Measurements from ENCODE around the gene RAB4A.

The RAB4A gene

GRCh38 chr1:229334716-229335115 lies 63.8 kb downstream of the RAB4A start:
- DNase-seq (ENCODE audit: low spot score in 2 of 2) = no peak
- peaks cover 8% of the 10 kb centered on the region for H3K36me3 Mint-ChIP-seq
- H3K27ac Mint-ChIP-seq = no peak overlapping the region
- H3K4me3 Mint-ChIP-seq = no peak overlapping the region
- no peaks in the 10 kb centered on the region for H3K27me3 Mint-ChIP-seq
- ATAC-seq (ENCODE audit: low read depth) = no peak
- peaks cover 3% of the 10 kb centered on the region for H3K9me3 Mint-ChIP-seq
- peaks cover 20% of the 10 kb centered on the region for H3K4me1 Mint-ChIP-seq

GRCh38 chr1:229336345-229336744 lies 65.4 kb downstream of the RAB4A start:
- H3K4me1 Mint-ChIP-seq = peaks cover 27% of the 10 kb centered on the region
- peaks cover 8% of the 10 kb centered on the region for H3K36me3 Mint-ChIP-seq
- ATAC-seq (ENCODE audit: low read depth) (no peak), DNase-seq (ENCODE audit: low spot score in 2 of 2) (no peak)
- H3K27me3 Mint-ChIP-seq = no peaks in the 10 kb centered on the region
- H3K9me3 Mint-ChIP-seq = peaks cover 3% of the 10 kb centered on the region
- H3K27ac Mint-ChIP-seq = no peak overlapping the region
- H3K4me3 Mint-ChIP-seq = no peak overlapping the region

- DNase-seq (ENCODE audit: low spot score in 2 of 2) (no peak), ATAC-seq (ENCODE audit: low read depth) (no peak)
- Mint-ChIP-seq H3K4me1 (peaks cover 36% of the 10 kb centered on the region), H3K9me3 (peaks cover 3% of the 10 kb centered on the region), H3K36me3 (peaks cover 8% of the 10 kb centered on the region), H3K27me3 (no peaks in the 10 kb centered on the region), H3K4me3 (no peak overlapping the region), H3K27ac (peak overlapping the region; percentile 9)
Observed at GRCh38 chr1:229339086-229339485, 68.2 kb downstream of the RAB4A start.

- peaks cover 5% of the 10 kb centered on the region for H3K36me3 Mint-ChIP-seq
- no peak overlapping the region for H3K4me3 Mint-ChIP-seq
- DNase-seq (ENCODE audit: low spot score in 2 of 2) = no peak
- H3K4me1 Mint-ChIP-seq = peaks cover 36% of the 10 kb centered on the region
- ATAC-seq (ENCODE audit: low read depth) = no peak
- H3K9me3 Mint-ChIP-seq = no peaks in the 10 kb centered on the region
- peak overlapping the region; percentile 9 for H3K27ac Mint-ChIP-seq
- H3K27me3 Mint-ChIP-seq = no peaks in the 10 kb centered on the region
Observed at GRCh38 chr1:229339520-229339919, 68.6 kb downstream of the RAB4A start.

- DNase-seq (ENCODE audit: low spot score in 2 of 2) (no peak), ATAC-seq (ENCODE audit: low read depth) (no peak)
- H3K9me3 Mint-ChIP-seq = no peaks in the 10 kb centered on the region
- peaks cover 36% of the 10 kb centered on the region for H3K4me1 Mint-ChIP-seq
- peaks cover 2% of the 10 kb centered on the region for H3K27me3 Mint-ChIP-seq
- peak overlapping the region; percentile 63 for H3K4me3 Mint-ChIP-seq
- no peaks in the 10 kb centered on the region for H3K36me3 Mint-ChIP-seq
- H3K27ac Mint-ChIP-seq = no peak overlapping the region
Observed at GRCh38 chr1:229340496-229340895, 69.6 kb downstream of the RAB4A start.

- H3K4me1 Mint-ChIP-seq = peaks cover 34% of the 10 kb centered on the region
- ATAC-seq (ENCODE audit: low read depth) = peak; percentile 75
- H3K9me3 Mint-ChIP-seq = no peaks in the 10 kb centered on the region
- H3K36me3 Mint-ChIP-seq = no peaks in the 10 kb centered on the region
- peak; percentile 79 to 83 for DNase-seq (ENCODE audit: low spot score in 2 of 2)
- peak overlapping the region; percentile 87 for H3K4me3 Mint-ChIP-seq
- H3K27ac Mint-ChIP-seq = peak overlapping the region; percentile 82
- H3K27me3 Mint-ChIP-seq = peaks cover 9% of the 10 kb centered on the region
Observed at GRCh38 chr1:229341774-229342655, 71.1 kb downstream of the RAB4A start.

- H3K4me1 Mint-ChIP-seq = peaks cover 30% of the 10 kb centered on the region
- peak within 1 kb of the TSS; percentile 82 for H3K27ac Mint-ChIP-seq
- DNase-seq (ENCODE audit: low spot score in 2 of 2) (peak in 1 of 2 donors; percentile 67), ATAC-seq (ENCODE audit: low read depth) (peak; percentile 52)
- peak within 1 kb of the TSS; percentile 87 for H3K4me3 Mint-ChIP-seq
- H3K9me3 Mint-ChIP-seq = no peaks in the 10 kb centered on the region
- no peaks in the 10 kb centered on the region for H3K36me3 Mint-ChIP-seq
- peaks cover 11% of the 10 kb centered on the region for H3K27me3 Mint-ChIP-seq
Observed at GRCh38 chr1:229342656-229343569, 72.0 kb downstream of the RAB4A start, which contains the start of gene CCSAP. TSS of gene CCSAP (minus strand) at chr1:229343047. CDS start at chr1:229342465, 582 bp downstream.

- Mint-ChIP-seq H3K27ac (no peak overlapping the region), H3K9me3 (no peaks in the 10 kb centered on the region), H3K4me3 (peak overlapping the region; percentile 50), H3K36me3 (no peaks in the 10 kb centered on the region), H3K27me3 (peaks cover 11% of the 10 kb centered on the region), H3K4me1 (peaks cover 21% of the 10 kb centered on the region)
- DNase-seq (ENCODE audit: low spot score in 2 of 2) (no peak), ATAC-seq (ENCODE audit: low read depth) (no peak)
Observed at GRCh38 chr1:229344139-229344538, 73.2 kb downstream of the RAB4A start.

GRCh38 chr1:229344937-229345684 lies 74.2 kb downstream of the RAB4A start:
- peak overlapping the region; percentile 35 for H3K4me3 Mint-ChIP-seq
- ATAC-seq (ENCODE audit: low read depth) (no peak), DNase-seq (ENCODE audit: low spot score in 2 of 2) (no peak)
- no peak overlapping the region for H3K27ac Mint-ChIP-seq
- no peaks in the 10 kb centered on the region for H3K9me3 Mint-ChIP-seq
- H3K36me3 Mint-ChIP-seq = no peaks in the 10 kb centered on the region
- H3K4me1 Mint-ChIP-seq = peaks cover 15% of the 10 kb centered on the region
- H3K27me3 Mint-ChIP-seq = peaks cover 11% of the 10 kb centered on the region

- Mint-ChIP-seq H3K27me3 (peaks cover 16% of the 10 kb centered on the region), H3K4me3 (no peak overlapping the region), H3K4me1 (peaks cover 5% of the 10 kb centered on the region)
Observed at GRCh38 chr1:229347528-229347927, 76.6 kb downstream of the RAB4A start.

GRCh38 chr1:229349463-229350385 lies 78.8 kb downstream of the RAB4A start:
- DNase-seq (ENCODE audit: low spot score in 2 of 2) (no peak), ATAC-seq (ENCODE audit: low read depth) (no peak)
- no peaks in the 10 kb centered on the region for H3K4me1 Mint-ChIP-seq
- no peak overlapping the region for H3K27ac Mint-ChIP-seq
- H3K36me3 Mint-ChIP-seq = no peaks in the 10 kb centered on the region
- H3K27me3 Mint-ChIP-seq = peaks cover 20% of the 10 kb centered on the region
- no peak overlapping the region for H3K4me3 Mint-ChIP-seq
- peaks cover 2% of the 10 kb centered on the region for H3K9me3 Mint-ChIP-seq

More at GRCh38 chr1:229347528-229347927, 76.6 kb downstream of the RAB4A start:
- Mint-ChIP-seq H3K36me3 (no peaks in the 10 kb centered on the region), H3K9me3 (no peaks in the 10 kb centered on the region), H3K27ac (no peak overlapping the region)
- ATAC-seq (ENCODE audit: low read depth) (no peak), DNase-seq (ENCODE audit: low spot score in 2 of 2) (no peak)

GRCh38 chr1:229352975-229353374 lies 82.1 kb downstream of the RAB4A start:
- no peak overlapping the region for H3K4me3 Mint-ChIP-seq
- no peaks in the 10 kb centered on the region for H3K36me3 Mint-ChIP-seq
- no peaks in the 10 kb centered on the region for H3K4me1 Mint-ChIP-seq
- H3K27ac Mint-ChIP-seq = no peak overlapping the region
- ATAC-seq (ENCODE audit: low read depth) (no peak), DNase-seq (ENCODE audit: low spot score in 2 of 2) (no peak)
- H3K9me3 Mint-ChIP-seq = peaks cover 4% of the 10 kb centered on the region
- peaks cover 11% of the 10 kb centered on the region for H3K27me3 Mint-ChIP-seq

- peaks cover 15% of the 10 kb centered on the region for H3K27me3 Mint-ChIP-seq
- H3K4me1 Mint-ChIP-seq = no peaks in the 10 kb centered on the region
- H3K9me3 Mint-ChIP-seq = peaks cover 4% of the 10 kb centered on the region
- no peak overlapping the region for H3K27ac Mint-ChIP-seq
- H3K4me3 Mint-ChIP-seq = no peak overlapping the region
- ATAC-seq (ENCODE audit: low read depth) (no peak), DNase-seq (ENCODE audit: low spot score in 2 of 2) (no peak)
- no peaks in the 10 kb centered on the region for H3K36me3 Mint-ChIP-seq
Observed at GRCh38 chr1:229354226-229354625, 83.3 kb downstream of the RAB4A start.
